Putamen (tissue), 1 donor: Measurements from ENCODE around the gene JAKMIP2.
"Not testable (repeated sequence)": the region's sequence is repeated elsewhere in the genome, so short reads cannot be mapped to it uniquely, and the experiment has no call there.

Experiments used
- DNase-seq: peaks from one replicate; pipeline ENCODE4 v3.0.0-alpha.2; 2016; ENCODE audit warnings: low spot score

JAKMIP2 gene

GRCh38 chr5:147648597-147648996 lies 133.9 kb downstream of the JAKMIP2 start:
- no peak for DNase-seq

- no peak for DNase-seq
These were observed 137.3 kb downstream of the JAKMIP2 start for GRCh38 chr5:147645197-147645596.

- DNase-seq: no peak
These were observed 138.1 kb downstream of the JAKMIP2 start for GRCh38 chr5:147644460-147644859.

DNA sequence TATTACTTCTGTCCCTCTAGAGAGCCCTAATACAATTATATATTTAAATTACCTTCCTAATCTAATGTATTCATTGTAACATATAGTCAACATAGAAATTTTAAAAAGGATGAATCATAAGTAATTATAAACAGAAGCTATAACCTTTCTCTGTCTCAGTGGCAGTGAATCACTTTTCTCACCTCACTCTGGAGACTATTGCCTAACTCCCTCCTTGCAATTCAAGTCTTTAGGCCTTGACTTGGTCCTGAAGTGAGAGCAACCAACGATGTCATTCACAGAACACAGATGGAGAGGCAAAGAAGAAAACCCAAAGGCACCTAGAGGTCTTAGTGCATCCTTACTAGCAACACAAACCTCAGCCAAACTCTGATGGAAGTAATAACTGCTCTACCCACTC lies 139.4 kb downstream of the JAKMIP2 start:
- DNase-seq: no peak

DNA sequence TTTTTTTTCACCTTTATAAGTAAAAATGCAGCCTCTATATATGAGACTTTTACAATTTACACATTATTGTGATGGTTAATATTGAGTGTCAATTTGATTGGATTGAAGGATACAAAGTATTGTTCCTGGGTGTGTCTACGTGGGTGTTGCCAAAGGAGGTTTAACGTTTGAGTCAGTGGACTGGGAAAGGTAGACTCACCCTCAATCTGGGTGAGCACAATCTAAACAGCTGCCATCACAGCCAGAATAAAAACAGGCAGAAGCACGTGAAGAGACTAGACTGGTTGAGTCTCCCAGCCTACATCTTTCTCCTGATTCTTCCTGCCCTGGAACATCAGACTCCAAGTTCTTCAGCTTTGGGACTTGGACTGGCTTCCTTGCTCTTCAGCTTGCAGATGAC lies 139.9 kb downstream of the JAKMIP2 start:
- DNase-seq: no peak

- no peak for DNase-seq
These were observed 143.2 kb downstream of the JAKMIP2 start for GRCh38 chr5:147639321-147639720.

- no peak for DNase-seq
These were observed 145.9 kb downstream of the JAKMIP2 start for GRCh38 chr5:147636729-147636984.

GRCh38 chr5:147635882-147636728 lies 146.4 kb downstream of the JAKMIP2 start:
- no peak for DNase-seq

GRCh38 chr5:147635439-147635838 lies 147.1 kb downstream of the JAKMIP2 start:
- not testable (repeated sequence) for DNase-seq

- peak; percentile 5 for DNase-seq
These were observed 149.4 kb downstream of the JAKMIP2 start for GRCh38 chr5:147633173-147633572.

- DNase-seq: no peak
These were observed 151.0 kb downstream of the JAKMIP2 start for GRCh38 chr5:147631428-147632003.

DNA sequence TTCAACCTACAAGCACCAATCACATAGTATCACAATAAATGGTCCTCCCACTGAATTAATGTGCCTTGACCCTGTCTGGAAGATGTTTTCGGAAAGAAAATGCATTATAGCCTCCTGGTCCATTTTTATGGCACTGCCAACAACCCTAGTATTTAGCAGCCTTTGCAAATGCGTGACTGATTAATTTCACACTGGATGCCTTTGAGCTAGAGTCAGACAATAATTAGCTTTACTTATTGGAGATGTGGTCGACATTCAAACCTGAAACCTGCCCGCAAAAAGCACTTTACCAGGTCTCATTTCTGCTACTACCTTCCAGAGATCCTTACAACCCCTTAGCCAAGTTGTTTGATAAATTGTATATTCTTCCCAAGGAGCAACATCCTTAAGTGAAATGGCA lies 153.3 kb downstream of the JAKMIP2 start:
- DNase-seq: no peak

DNA sequence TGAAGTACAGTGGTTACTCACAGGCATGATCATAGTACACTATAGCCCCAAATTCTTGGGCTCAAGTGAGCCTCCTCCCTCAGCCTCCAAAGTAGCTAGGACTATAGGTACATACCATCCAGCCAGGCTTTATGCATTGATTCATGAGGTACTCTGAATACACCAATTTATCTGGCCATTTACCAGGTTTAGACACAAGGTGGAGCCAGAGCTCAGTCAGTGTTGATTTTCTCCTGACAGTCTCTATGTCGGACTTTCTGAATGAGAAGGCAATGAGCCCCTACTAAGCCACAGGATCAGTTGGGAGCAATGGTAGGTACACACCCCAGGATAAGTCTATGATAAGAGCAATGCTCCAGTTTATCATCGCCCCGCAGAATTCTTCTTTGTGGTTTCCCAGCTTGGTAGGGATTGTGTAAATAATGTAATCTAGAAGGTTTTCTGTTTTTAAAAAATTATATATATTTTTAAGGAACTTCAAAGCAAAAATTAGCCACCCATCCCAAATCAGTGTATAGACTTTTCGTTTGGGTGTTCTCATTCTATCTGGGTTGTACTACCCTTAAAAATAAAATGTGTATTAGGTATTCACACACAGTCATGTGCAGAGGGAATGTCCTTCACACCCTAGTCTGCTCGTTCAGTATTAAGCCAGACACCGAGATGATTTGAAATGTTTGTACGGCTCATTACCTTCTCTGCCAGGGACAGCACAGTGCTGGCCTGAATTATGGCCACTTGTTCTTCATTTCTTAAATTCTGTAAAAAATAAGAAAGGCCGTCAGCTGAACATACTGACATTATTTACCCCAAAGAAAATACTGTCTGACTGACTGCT lies 154.3 kb downstream of the JAKMIP2 start:
- peak; percentile 81 for DNase-seq

GRCh38 chr5:147626464-147626863 lies 156.1 kb downstream of the JAKMIP2 start:
- DNase-seq: no peak

- DNase-seq: no peak
These were observed 161.5 kb downstream of the JAKMIP2 start for GRCh38 chr5:147621016-147621415.

DNA sequence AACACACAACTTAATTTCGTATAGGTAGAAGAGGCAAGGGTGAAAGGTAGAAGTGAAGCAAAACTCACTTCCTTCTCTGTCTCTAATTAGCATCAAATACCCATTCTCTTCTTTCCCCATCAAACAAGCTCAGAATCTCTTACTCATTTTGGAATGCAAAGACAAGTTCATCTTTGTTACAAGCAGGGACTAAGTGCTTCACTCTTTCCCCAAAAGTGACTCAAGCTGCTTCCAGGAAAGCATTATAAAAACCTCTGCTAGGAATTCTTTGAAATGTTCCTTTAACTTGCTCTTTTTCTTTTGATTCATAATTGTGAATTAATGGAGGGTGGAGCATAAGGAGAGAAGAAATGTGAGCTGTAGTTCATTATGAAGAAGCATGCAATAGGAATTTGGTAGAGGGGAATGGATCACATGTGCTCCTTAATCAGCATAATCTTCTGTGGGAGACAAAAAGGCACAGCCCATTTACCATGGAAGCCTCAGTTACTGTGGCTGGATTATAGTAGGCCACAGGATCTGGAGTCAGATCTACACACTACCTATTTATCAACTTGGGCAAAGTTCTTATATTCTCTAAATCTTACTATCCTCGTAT lies 163.1 kb downstream of the JAKMIP2 start:
- DNase-seq: no peak

DNA sequence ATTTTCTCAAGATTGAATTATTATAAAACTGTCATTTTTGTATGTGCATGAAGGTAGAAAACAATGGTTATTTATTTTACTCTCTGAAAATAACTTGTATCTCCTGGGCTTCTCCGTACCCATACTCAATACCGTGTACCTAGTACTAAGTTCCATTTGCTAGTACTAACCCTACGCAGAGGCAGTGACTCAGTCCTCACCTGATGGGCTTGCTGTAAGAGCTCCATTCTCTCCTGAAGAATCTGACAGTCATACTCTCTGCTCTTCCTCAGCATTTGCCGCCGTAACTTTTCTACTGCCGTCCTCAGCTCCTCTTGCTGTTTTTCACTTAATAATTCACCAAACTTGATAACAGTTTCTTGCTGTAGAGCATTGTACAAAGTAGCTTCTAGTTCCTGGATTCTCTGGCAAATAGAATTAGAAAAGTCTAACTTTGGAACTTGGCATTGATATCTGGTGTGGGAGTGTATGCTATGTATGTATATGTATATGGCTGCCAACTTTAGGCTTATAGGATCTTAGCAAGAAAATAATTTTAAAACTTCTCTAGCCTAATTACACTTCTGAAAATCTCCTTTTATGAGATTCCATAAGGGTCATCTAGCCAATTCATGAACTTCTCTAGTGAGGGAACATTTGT lies 164.7 kb downstream of the JAKMIP2 start:
- DNase-seq: no peak

DNA sequence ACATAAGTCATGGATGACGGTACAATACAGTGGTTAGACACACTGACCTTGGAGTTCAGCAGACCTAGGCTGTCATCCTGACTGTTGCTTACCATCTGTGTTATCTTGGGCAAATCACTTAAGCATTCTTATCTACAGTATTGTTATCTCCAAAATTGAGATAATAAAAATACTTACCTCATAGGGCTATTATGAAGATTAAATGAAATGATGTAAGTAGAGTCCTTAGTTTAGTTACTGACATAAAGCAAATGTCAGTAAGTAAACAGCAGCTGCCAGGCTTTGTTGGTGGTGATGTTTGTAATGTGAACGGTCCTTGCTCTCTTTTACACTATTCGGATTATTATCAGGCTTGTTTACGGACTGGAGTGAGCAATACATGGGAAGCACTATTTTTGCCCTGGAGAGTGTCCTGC lies 165.3 kb downstream of the JAKMIP2 start:
- no peak for DNase-seq

GRCh38 chr5:147616421-147616820 lies 166.1 kb downstream of the JAKMIP2 start:
- no peak for DNase-seq

DNA sequence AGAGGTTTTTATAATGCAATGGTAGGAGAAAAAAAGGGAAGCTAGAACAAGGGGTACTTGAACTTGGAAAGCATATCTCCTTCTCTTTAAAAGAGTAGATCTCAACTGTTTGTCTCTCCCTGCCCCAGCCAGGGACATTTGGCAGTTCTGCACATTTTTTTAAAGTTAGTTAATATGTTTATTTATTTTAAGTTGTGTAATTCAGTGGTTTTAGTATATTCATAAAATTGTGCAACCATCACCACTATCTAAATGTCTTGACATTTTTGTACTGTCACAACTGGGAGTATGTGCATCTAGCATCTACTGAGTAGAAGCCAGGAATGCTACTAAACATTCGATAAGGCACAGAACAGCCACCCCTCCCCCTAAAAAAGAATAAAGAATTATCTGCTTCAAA lies 169.2 kb downstream of the JAKMIP2 start:
- no peak for DNase-seq

GRCh38 chr5:147611483-147611882 lies 171.0 kb downstream of the JAKMIP2 start:
- no peak for DNase-seq

- no peak for DNase-seq
These were observed 171.7 kb downstream of the JAKMIP2 start for GRCh38 chr5:147610798-147611197.
